ENCODE data around the gene MED29.

GRCh38 chr19:39409208-39410016 lies 18.2 kb downstream of the MED29 start:
- TF ChIP-seq FOXP2 (optimal IDR thresholded peaks at IDR 0.05; ENCODE audit: borderline replicate concordance, extremely low read depth, extremely low read length, insufficient read depth) (no peak), SIN3A (IDR thresholded peaks at IDR 0.05; ENCODE audit: borderline replicate concordance, insufficient read depth, low read length) (no peak), TAF1 (IDR thresholded peaks at IDR 0.05; ENCODE audit: borderline replicate concordance, insufficient read depth, low read length) (no peak)
